Progenitor cell of endocrine pancreas (in vitro differentiated cells): Measurements from ENCODE around the gene NAT16. TPM values are rescaled to one million over a fixed set of nuclear protein-coding genes. Genes with fewer than 3 reads are reported as not detected.
A peak's percentile ranks its signal among the peaks of the same experiment; 100 is the strongest.

ENCODE experiments used
- DNase-seq: peaks from one replicate; pipeline ENCODE4 v3.0.0; 2021; ENCODE audit warnings: low spot score; ENCODE audit not compliant: unreplicated experiment
- H3K27ac Mint-ChIP-seq: 2 replicates; pipeline ENCODE4 v1.8.0; 2021; ENCODE audit warnings: mild to moderate bottlenecking, moderate library complexity, mixed read lengths
- H3K27me3 Mint-ChIP-seq: 2 replicates; pipeline ENCODE4 v1.8.0; 2021; ENCODE audit warnings: mixed read lengths
- H3K36me3 Mint-ChIP-seq: 2 replicates; pipeline ENCODE4 v1.8.0; 2022; ENCODE audit warnings: mixed read lengths; ENCODE audit not compliant: insufficient read depth
- H3K4me1 Mint-ChIP-seq: 2 replicates; pipeline ENCODE4 v1.8.0; 2021; ENCODE audit warnings: low read depth, mixed read lengths
- H3K4me3 Mint-ChIP-seq: 2 replicates; pipeline ENCODE4 v1.8.0; 2021; ENCODE audit warnings: low read depth, mild to moderate bottlenecking, moderate library complexity, mixed read lengths
- H3K9me3 Mint-ChIP-seq: 2 replicates; pipeline ENCODE4 v1.8.0; 2021; ENCODE audit warnings: low read depth, mixed read lengths
- CTCF ChIP-seq: fragments of 200-600 bp; sonication (generic); IDR thresholded peaks from one replicate; pipeline ENCODE4 v1.5.0; 2021; ENCODE audit warnings: antibody characterized with exemption, mild to moderate bottlenecking; ENCODE audit not compliant: unreplicated experiment
- total RNA-seq: library from RNA; stranded (reverse); gene quantifications from 2 replicates; pipeline ENCODE4 v1.2.1, GENCODE V29; 2021

NAT16 gene
- total RNA-seq, 1 donor from 2014 or later: not detected

DNA sequence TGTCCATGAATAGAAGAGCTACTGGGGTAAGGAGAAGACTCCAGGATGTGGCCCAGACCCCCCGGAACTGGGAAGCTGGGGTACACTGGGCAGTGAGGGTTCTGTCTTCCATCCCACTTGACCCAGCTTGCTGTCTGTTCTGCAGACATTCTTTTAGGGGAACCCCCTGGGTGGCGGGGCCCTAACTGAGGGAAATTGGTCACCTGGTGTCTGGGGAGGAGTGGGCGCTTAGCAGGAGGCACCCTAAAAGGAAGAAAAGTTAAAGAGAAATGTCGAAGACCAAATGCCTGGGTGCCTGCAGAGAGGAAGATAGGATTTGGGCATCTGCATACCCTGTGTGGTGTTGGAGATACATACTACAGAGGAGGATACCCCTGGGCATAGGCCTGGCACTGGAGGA lies 24.8 kb downstream of the NAT16 start:
- Mint-ChIP-seq H3K27ac (peak overlapping the region; percentile 86), H3K4me3 (peak overlapping the region; percentile 81), H3K9me3 (no peaks in the 10 kb centered on the region), H3K4me1 (peaks cover 7% of the 10 kb centered on the region), H3K27me3 (peaks cover 8% of the 10 kb centered on the region), H3K36me3 (peaks cover 8% of the 10 kb centered on the region)
- no peak for DNase-seq
- TF ChIP-seq CTCF: no peak

DNA sequence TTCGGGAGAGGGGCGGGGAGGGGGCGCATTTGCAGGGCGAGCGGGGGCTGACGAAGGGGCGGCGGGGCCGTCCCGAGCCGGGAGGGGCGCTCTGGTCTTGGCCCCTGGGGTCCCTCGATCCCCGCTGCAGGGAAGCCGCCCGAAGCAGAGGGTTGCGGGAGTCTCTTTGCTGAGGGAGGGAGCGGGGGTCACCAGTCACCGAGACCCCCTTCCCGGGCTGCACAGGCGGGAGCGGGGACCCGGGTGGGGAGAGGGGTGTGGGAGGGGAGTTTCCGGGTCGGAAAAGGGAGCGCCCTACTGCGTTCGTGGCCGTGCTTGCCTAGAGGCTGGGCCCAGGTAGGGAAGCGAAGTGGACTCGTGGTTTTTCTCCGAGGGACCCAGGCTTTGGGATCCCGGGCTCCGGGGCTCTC lies 25.4 kb downstream of the NAT16 start:
- Mint-ChIP-seq H3K4me3 (peak overlapping the region; percentile 81), H3K27me3 (peaks cover 9% of the 10 kb centered on the region), H3K27ac (peak overlapping the region; percentile 86), H3K4me1 (peaks cover 9% of the 10 kb centered on the region), H3K36me3 (peaks cover 5% of the 10 kb centered on the region), H3K9me3 (no peaks in the 10 kb centered on the region)
- no peak for DNase-seq
- no peak for TF ChIP-seq CTCF

DNA sequence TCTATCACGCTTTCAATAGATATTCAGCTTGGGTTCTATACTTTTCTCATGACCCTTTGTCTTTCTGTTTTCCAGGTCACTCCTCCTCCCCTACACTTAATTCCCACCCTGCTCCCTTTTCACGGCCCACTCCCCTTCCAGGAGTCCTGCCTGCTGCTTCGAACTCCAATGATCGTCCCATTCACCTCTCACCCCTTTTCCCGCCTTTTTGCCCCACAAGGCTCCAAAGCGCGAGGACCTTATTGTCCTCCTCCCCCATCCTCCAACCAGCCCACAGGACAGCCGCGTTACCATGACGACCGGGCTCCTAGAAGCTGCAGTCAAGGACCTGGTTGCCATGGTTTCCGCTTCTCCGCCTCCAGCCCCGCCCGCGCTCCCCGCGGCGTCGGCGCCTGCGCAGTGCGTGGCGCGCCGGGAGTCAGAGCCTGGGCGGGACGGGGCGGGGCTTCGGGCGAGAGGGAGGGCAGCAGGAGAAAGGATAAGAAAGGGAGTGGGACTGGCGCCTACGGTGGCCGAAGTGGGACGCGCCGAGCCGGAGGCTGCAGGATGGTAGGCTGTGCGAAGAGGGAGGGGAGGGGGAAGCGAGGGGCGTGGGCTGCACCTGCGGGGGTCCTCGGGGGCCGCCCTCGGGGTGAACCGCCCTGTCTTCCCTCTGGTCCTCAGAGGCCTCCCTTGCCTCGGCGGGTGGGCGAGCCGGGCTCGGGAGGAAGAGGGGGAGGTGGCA lies 26.0 kb downstream of the NAT16 start, which contains the start of gene AP1S1:
Gene AP1S1, plus strand, starts transcription at position 508 of the 724 bp plus-strand sequence. Its CDS starts 39 bp downstream, at position 547.
- TF ChIP-seq CTCF: no peak
- Mint-ChIP-seq H3K27ac (peak within 1 kb of the TSS; percentile 86), H3K36me3 (peaks cover 4% of the 10 kb centered on the region), H3K9me3 (no peaks in the 10 kb centered on the region), H3K27me3 (peaks cover 13% of the 10 kb centered on the region), H3K4me3 (peak within 1 kb of the TSS; percentile 81), H3K4me1 (peaks cover 10% of the 10 kb centered on the region)
- peak; percentile 92 for DNase-seq

- no peaks in the 10 kb centered on the region for H3K36me3 Mint-ChIP-seq
- TF ChIP-seq CTCF: no peak
- peaks cover 17% of the 10 kb centered on the region for H3K27me3 Mint-ChIP-seq
- H3K27ac Mint-ChIP-seq: no peak overlapping the region
- DNase-seq: no peak
- H3K9me3 Mint-ChIP-seq: no peaks in the 10 kb centered on the region
- no peak overlapping the region for H3K4me3 Mint-ChIP-seq
- H3K4me1 Mint-ChIP-seq: peaks cover 10% of the 10 kb centered on the region
These were observed 28.0 kb downstream of the NAT16 start for GRCh38 chr7:101151908-101152651.

GRCh38 chr7:101140746-101141382 lies 39.2 kb downstream of the NAT16 start:
- Mint-ChIP-seq H3K9me3 (no peaks in the 10 kb centered on the region), H3K4me3 (no peak overlapping the region), H3K27me3 (peaks cover 28% of the 10 kb centered on the region), H3K4me1 (peaks cover 3% of the 10 kb centered on the region), H3K36me3 (no peaks in the 10 kb centered on the region), H3K27ac (no peak overlapping the region)
- no peak for TF ChIP-seq CTCF
- DNase-seq: no peak
